DMS153 (cell line): ENCODE results near the gene KY.

Experiments
- DNase-seq: peaks from one replicate; lab custom pipeline; 2025; lab: John Stamatoyannopoulos, UW

KY gene

GRCh38 chr3:134672571-134672970 lies 21.7 kb upstream of the KY start:
- DNase-seq = no peak

GRCh38 chr3:134667956-134668355 lies 17.1 kb upstream of the KY start:
- DNase-seq = no peak

DNA sequence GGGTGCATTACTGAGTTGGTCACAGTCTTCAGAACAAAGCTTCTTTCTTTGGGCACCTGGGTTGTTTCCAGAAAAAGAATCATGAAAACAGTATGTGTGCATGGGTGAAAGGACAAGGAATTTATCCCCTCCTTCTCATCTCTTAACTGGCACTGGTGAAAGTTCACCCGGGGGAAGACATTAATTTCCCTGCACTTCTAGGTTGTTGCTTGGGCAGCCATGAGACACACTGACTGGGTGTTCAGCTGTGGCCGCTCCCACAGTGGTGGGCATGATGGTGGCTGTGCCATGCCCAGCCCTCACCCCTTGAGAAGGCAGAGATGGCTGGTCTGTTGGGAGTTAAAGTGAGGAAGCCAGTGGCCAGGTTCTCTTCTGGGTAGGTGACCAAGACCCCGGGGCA lies 16.6 kb upstream of the KY start:
- no peak for DNase-seq

DNA sequence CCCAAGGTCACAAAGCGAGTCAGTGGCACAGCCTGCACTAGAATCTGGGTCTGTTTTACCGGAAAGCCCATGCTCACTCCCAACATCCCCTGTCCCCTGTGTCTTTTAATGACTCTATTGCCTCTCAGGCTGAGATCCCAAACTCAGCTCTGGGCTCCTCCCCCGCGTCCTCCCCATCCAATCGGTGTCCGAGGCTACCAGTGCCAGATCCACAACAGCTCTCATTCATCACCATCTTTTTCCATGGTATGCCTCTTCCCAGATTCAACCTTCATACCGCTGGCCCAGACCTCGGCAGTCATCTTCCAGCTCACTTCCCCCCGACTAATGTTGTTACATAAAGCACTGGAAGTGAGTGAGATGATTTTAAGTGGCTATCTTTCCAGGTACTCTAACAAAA lies 16.1 kb upstream of the KY start:
- DNase-seq = no peak

GRCh38 chr3:134666466-134666865 lies 15.6 kb upstream of the KY start:
- no peak for DNase-seq

GRCh38 chr3:134666052-134666451 lies 15.2 kb upstream of the KY start:
- no peak for DNase-seq

GRCh38 chr3:134665243-134665642 lies 14.4 kb upstream of the KY start:
- no peak for DNase-seq

DNA sequence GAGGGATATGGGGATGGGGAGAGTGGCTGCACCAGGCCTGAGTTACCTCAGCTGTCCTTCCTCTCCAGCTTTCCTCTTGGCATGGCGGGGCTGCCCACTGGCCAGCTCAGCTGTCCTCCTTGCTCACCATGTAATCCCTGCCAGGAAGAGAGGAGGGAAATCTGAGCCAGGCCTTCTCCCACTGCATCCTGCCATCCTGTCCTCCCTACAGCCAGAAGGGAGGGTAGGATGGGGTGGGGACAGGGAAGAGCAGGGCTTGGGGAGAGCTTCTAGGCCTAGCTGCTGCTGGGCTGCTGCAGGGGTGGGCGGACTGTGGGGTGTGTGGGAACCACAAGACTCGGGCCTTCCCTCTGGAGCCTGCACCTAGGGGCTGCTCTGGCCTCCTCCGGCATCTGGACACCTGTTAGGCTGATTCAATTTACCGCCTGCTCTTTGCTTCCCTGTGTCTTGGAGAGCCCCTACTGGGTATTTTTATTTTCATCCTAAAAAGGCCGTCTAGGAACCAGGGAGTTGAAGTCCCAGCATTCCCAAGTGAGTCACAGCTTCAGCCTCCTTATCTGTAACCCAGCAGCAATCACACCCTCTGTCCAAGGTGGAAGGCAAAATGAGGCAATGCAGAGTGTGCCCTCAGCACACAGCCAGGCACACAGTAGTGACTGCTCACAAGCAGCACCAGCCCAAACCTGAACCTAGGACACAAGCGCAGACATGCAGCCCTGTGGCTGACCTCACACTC lies 13.1 kb upstream of the KY start:
- no peak for DNase-seq

DNA sequence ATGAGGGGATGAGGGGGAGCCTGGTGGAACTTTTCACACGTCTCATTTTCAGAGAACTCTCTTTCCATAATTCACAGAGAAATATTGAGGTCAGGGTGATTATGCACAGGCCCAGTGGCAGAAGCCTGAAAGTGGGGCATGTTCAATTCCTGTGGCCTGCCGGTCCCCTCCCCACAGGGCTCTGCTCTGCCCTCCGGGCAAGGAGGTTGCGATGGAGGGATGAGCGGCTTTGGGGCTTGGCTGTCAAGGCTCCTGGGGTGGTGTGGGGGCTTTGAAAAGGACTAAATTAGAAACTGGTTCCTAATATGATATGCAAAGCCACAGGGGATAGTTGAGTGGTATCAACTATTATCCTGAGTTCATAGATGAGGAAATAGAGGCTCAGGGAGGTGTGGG lies 9.2 kb upstream of the KY start:
- no peak for DNase-seq

DNA sequence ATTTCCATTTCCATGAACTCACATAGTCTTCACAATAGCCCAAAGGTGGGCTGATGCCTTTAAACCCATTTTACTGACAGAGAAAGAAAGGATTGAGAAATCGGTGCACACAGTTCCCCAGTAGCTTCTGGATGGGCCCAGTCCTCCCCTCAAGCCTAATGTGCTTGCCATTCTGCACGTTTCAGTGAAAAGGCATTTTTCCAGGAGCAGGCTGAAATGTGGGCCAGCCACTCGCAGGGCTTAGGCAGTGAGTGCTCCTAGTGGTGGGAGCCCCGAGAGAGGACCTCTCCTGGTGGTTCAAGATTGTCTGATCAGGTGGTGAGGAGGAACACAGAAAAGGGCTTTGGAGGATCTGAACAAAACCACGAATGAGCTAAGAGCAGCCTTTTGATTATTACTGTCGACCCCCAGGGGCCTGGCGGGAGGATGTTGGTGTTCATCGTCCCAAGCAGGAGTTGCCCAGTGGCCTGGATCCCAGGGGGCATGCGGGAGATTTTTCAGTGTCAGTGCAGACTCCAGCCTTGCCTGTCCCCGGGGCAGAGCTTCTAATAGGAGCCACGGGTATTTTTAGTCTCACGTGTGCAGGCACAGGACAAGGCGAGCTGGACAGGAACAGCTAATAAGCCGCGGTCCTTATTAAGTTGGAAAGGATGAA lies 8.7 kb upstream of the KY start:
- DNase-seq = no peak

- no peak for DNase-seq
These were observed 7.7 kb upstream of the KY start for GRCh38 chr3:134658555-134658954.

- DNase-seq = no peak
These were observed 5.5 kb upstream of the KY start for GRCh38 chr3:134656211-134656800.

- DNase-seq = no peak
These were observed 4.9 kb upstream of the KY start for GRCh38 chr3:134655706-134656105.

DNA sequence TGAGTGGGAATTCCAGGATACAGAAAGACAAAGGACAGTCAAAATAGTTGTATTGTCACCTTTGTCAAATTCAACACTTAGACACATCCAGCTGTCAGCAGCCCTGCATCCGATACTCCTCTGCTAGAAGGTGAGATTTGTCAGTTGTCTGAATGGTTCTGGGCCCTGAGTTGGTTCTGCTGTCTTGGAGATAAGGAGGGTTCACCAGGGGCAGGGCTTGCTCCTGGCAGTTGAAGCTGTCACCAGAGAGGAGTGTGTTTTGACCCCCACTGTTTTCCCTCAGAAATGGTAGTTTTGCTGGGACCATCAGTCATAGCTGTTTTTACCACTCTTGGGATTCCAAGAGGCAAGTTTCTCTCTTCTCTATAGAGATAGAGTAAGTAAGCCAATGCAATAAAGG lies 3.2 kb upstream of the KY start:
- no peak for DNase-seq

- no peak for DNase-seq
These were observed 2.2 kb upstream of the KY start for GRCh38 chr3:134652886-134653630.

GRCh38 chr3:134652409-134652831 lies 1.6 kb upstream of the KY start:
- peak; percentile 68 for DNase-seq

DNA sequence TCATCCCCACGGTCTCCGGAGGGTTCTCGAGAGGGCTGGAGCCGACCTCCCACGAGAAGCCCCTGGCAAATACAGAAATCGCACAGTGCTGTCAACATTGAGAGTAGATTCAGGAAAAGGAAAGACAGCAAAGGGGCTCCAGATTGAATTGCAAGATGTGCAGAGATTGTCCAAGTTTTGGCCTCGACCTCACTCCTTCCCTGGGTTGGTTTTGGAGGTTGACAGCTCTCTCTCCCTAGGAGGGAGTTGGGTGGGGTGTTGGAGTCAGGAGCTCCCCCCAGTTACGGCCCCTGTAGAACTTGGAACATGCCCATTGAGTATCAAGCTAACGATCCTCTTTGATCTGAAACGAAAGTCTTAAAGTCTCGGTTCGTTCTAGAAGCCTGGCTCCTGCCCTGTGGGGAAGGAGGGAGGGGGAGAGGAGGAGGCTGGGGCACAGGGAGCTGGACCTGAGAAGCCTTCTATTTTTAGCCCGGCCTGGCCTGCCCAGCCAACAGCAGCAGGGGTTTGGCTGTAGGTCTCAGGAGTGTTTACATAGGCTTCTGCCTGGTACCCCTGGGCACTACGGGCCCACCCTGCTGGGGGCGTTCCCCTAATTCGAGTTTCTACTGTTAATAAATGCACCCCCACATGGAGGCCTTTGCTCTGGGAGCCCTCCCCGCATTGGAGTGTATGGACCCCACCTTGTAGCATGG lies 672 bp upstream of the KY start:
- DNase-seq = no peak

DNA sequence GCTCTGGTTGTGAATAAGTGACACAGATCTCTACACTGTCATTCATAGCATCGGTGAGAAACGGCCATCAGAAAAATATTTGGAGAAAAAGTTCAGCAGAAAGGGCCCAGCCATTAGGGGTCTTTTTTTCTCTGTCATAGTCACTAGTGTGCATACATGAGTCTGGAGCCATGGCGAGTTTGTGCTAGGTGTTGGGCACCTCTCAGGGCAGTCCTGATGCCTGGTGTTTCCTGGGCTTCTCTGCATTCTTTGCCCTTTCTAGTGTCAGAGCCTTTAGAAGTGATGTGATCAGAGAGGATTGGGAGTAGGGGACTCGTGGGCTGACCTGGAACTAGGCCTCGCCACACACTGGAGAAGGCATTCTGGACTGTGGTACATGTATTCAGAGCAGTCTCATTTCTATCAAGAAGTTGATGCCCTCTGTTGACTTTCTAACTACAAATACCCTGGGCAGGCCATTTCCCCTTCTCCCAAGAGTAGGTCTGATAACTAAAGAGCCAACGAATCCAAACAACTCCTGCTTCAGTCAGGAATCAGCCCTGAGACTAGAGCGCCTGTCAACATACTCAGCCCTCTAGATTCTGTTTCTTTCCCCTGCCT lies 1.6 kb downstream of the KY start:
- no peak for DNase-seq

DNA sequence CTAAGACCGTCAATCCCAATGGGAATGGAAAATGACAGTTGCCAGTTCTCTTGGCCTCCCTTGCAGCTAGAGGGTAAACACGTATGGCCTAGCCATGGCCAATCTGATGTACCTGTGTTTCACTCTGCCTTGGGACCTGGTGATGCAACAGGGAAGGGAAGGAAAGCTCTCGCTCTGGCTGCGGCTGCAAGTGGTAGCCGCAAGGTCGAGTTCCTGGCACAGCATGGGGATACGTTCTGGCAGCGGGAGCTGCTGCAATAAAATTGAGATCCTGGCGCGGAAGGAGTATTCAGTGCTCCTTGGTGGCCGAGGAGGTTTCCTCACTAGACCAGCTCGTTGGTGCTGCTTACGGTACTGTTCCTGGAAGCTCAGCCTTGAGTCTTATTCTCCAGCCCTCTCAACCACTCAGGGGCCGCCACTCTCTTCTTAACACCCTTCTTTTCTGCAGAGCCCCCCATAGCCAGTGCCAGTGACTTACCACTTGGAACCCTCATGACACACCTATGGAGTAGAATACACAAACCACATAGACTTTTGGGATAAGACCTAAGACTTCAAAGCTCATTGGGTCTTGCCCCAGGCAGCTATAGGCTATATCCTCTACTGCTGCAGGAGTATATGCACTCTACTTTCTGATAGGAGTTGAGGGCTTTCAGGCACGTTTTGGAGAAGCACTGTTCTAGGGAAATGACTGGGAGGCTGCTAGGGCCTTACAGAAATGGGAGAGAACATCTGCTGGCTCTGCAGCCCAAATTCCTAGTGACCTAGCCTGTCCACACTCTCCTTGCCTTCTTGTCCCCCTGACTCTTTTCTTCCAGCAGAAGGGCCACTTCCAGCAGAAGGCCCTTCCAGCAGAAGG lies 2.7 kb downstream of the KY start:
- no peak for DNase-seq

DNA sequence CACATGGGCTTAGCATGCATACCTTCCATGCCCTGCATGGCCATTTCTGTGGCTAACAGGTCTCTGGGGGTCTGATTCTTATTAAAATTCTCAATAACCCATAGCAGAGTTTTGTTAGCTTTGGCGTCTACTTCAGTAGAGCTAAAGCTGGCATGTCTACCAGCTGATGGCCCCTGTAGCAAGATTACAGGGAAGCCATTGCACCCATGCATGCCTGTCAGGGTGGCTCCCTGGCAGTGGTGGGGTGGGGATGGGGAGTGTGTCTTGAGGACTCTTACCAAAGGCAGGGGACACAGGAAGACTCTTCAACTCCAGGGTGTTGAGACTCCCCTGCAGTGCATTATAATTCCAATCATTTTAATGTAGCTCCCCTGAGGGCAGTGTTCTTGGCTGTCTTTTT lies 4.7 kb downstream of the KY start:
- no peak for DNase-seq

GRCh38 chr3:134645515-134645914 lies 5.3 kb downstream of the KY start:
- no peak for DNase-seq
